ENCODE results near the gene RTL3.

The RTL3 gene

GRCh38 chrX:78624426-78624825 is 34.7 kb downstream of the RTL3 start (continued):
- TF ChIP-seq SCRT2 (tag by site-specific recombination; IDR thresholded peaks at IDR 0.05) (no peak), ZFP69B (tag by site-specific recombination; IDR thresholded peaks at IDR 0.05) (no peak), ATF2 (tag by site-specific recombination; IDR thresholded peaks at IDR 0.05; ENCODE audit: low read depth) (no peak), SP3 (tag by site-specific recombination; IDR thresholded peaks at IDR 0.05) (no peak), ZNF449 (tag by site-specific recombination; IDR thresholded peaks at IDR 0.05) (no peak), ZNF521 (tag by site-specific recombination; IDR thresholded peaks at IDR 0.05) (no peak), ZNF335 (tag by site-specific recombination; conservative IDR thresholded peaks at IDR 0.05) (no peak), ZNF658 (tag by site-specific recombination; IDR thresholded peaks at IDR 0.05) (no peak), ZNF366 (tag by site-specific recombination; conservative IDR thresholded peaks at IDR 0.05) (no peak), ZNF302 (tag by site-specific recombination; IDR thresholded peaks at IDR 0.05; ENCODE audit: low read depth) (no peak), HOXA7 (CRISPR knock-in tag; IDR thresholded peaks at IDR 0.05; ENCODE audit: borderline replicate concordance) (no peak), ZBTB48 (tag by site-specific recombination; IDR thresholded peaks at IDR 0.05) (no peak), ZNF211 (tag by site-specific recombination; IDR thresholded peaks at IDR 0.05; ENCODE audit: low read depth) (no peak), ZNF48 (tag by site-specific recombination; IDR thresholded peaks at IDR 0.05) (no peak), KLF10 (tag by site-specific recombination; IDR thresholded peaks at IDR 0.05) (no peak)

- POLR2A ChIA-PET: no interaction called here
- no peak for TF ChIP-seq BCL11A (tag by site-specific recombination; IDR thresholded peaks at IDR 0.05; ENCODE audit: low read depth)
- TF ChIP-seq ZSCAN30 (tag by site-specific recombination; IDR thresholded peaks at IDR 0.05): no peak
- TF ChIP-seq AEBP2 (tag by site-specific recombination; IDR thresholded peaks at IDR 0.05; ENCODE audit: borderline replicate concordance): no peak
- TF ChIP-seq ZNF768 (tag by site-specific recombination; IDR thresholded peaks at IDR 0.05): no peak
- TF ChIP-seq ZNF677 (tag by site-specific recombination; IDR thresholded peaks at IDR 0.05): no peak
- TF ChIP-seq ZNF169 (tag by site-specific recombination; IDR thresholded peaks at IDR 0.05): no peak
- TF ChIP-seq ZNF514 (tag by site-specific recombination; IDR thresholded peaks at IDR 0.05): no peak
- no peak for TF ChIP-seq ZNF16 (tag by site-specific recombination; IDR thresholded peaks at IDR 0.05; ENCODE audit: low read depth)
- TF ChIP-seq ZNF37A (tag by site-specific recombination; IDR thresholded peaks at IDR 0.05): no peak
- no peak for TF ChIP-seq ZNF146 (tag by site-specific recombination; IDR thresholded peaks at IDR 0.05)
- TF ChIP-seq ZNF571 (tag by site-specific recombination; IDR thresholded peaks at IDR 0.05): no peak
- TF ChIP-seq OVOL3 (tag by site-specific recombination; IDR thresholded peaks at IDR 0.05): no peak
- no peak for TF ChIP-seq ZSCAN18 (tag by site-specific recombination; IDR thresholded peaks at IDR 0.05)
- TF ChIP-seq BCL6B (tag by site-specific recombination; IDR thresholded peaks at IDR 0.05): no peak
- no peak for TF ChIP-seq ZNF529 (tag by site-specific recombination; IDR thresholded peaks at IDR 0.05; ENCODE audit: insufficient replicate concordance)
- no peak for TF ChIP-seq MEIS1 (CRISPR knock-in tag; IDR thresholded peaks at IDR 0.05; ENCODE audit: borderline replicate concordance)
- TF ChIP-seq ZNF521 (tag by site-specific recombination; IDR thresholded peaks at IDR 0.05): no peak
- no peak overlapping the region for H3K27ac ChIP-seq (ENCODE audit: extremely low read depth, low read depth, low read length)
- CTCF ChIA-PET: no interaction called here
- H3K9me3 ChIP-seq (ENCODE audit: control insufficient read depth, insufficient read depth, low read depth, low read length): peaks cover 4% of the 10 kb centered on the region; the same call in 1 of the 2 replicates
- no peak overlapping the region for H3K4me3 ChIP-seq (ENCODE audit: low read depth, low read length)
- no peaks in the 10 kb centered on the region for H3K36me3 ChIP-seq (ENCODE audit: control insufficient read depth in 2 of 2, insufficient read depth in 1 of 2, low read length in 2 of 2)
- H3K4me1 ChIP-seq (ENCODE audit: control insufficient read depth, insufficient read depth, low read length): no peaks in the 10 kb centered on the region
Observed at GRCh38 chrX:78622831-78623230, 36.3 kb downstream of the RTL3 start.

Data from HEK293 (cell line).